ENCODE data around the gene SLC37A3. TPM values are rescaled to one million over a fixed set of nuclear protein-coding genes. Genes with fewer than 3 reads are reported as not detected.
A peak's percentile ranks its signal among the peaks of the same experiment; 100 is the strongest.

The SLC37A3 gene
- total and polyA plus RNA-seq, 11 donors: 6.5 to 16.1 (median 9.5) TPM

DNA sequence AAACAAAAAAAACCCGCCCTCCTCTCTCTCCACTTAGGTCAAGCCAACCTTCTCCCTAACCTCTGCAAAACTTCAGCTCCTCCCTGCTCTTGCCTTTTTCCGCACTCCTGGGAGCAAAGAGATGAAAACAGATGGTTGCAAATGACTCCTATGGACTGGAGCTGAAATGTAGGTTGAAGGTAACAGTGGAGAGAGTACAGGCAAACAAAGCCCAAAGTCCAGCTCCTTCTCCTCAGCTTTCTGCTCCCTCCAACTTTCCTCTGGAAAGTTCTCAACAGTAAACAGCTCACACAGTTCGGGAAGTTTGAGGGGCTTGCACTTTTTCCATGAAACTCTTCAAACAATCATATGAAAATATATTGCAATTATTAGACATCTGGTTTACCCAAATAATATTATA, 90.3 kb downstream of the SLC37A3 start:
- intact Hi-C loops (cut with DNase I): loop anchor here in 1 of 10 donors (10.0 kb wide), 1 partner anchor 73 kb away; no protein-coding TSS in a partner anchor

DNA sequence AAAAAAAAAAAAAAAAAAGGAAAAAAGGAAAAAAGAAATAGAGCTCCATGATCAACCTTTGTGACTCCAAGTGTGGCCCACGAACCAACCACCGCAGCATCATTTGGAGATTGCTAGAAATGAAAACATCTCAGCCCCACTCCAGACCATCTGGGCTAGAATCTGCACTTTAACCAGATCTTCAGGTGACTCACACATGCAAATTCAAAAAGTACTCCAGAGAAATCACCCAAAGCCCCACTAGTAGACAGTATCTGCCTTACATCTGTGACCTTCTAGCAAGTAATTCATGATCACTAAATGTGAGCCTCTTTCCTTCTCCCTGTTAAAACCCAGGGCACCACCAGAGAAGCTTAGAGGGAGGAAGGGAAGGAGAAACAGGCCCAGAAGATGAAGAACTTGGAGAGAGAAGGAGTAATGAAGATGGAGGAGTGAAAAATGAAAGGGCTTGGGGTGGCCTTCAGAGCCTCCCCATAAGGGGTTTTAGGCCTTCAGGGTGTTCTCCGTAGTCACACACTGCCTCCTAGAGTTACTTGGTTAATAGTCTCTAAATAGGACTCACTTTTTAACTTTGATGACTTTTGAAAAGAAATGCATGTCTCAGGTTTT, 94.0 kb downstream of the SLC37A3 start:
- H3K9me3 ChIP-seq: no peaks in the 10 kb centered on the region
- TF ChIP-seq, protein P1, sequence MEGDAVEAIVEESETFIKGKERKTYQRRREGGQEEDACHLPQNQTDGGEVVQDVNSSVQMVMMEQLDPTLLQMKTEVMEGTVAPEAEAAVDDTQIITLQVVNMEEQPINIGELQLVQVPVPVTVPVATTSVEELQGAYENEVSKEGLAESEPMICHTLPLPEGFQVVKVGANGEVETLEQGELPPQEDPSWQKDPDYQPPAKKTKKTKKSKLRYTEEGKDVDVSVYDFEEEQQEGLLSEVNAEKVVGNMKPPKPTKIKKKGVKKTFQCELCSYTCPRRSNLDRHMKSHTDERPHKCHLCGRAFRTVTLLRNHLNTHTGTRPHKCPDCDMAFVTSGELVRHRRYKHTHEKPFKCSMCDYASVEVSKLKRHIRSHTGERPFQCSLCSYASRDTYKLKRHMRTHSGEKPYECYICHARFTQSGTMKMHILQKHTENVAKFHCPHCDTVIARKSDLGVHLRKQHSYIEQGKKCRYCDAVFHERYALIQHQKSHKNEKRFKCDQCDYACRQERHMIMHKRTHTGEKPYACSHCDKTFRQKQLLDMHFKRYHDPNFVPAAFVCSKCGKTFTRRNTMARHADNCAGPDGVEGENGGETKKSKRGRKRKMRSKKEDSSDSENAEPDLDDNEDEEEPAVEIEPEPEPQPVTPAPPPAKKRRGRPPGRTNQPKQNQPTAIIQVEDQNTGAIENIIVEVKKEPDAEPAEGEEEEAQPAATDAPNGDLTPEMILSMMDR (IDR thresholded peaks at IDR 0.05): peak; percentile 33 to 59 (median 50)
- TF ChIP-seq POLR2A (IDR thresholded peaks at IDR 0.05): no peak
- H3K36me3 ChIP-seq: no peaks in the 10 kb centered on the region
- no peak overlapping the region for H3K4me3 ChIP-seq
- ATAC-seq (peak in 3 of 4 donors; percentile 56 to 83 (median 70)), DNase-seq (no peak)
- peaks cover 0 to 13% (median 0%) of the 10 kb centered on the region in 12 donors for H3K4me1 ChIP-seq
- intact Hi-C loops (cut with DNase I): loop anchor here in 3 of 10 donors (1.0 to 10.0 kb wide), 3 partner anchors 69 to 129 kb away; no protein-coding TSS in a partner anchor
- 85 to 88% (median 86%) methylated on average over 3 of the region's 3 CpGs for WGBS, 4 donors
- H3K27ac ChIP-seq: no peak overlapping the region
- H3K27me3 ChIP-seq: no peaks in the 10 kb centered on the region

More for the DNA sequence above, 90.3 kb downstream of the SLC37A3 start:
- DNase-seq (no peak), ATAC-seq (no peak)
- WGBS, 4 donors: 94 to 97% (median 95%) methylated on average over 3 of the region's 3 CpGs
- Histone ChIP-seq H3K4me1 (peaks cover 0 to 23% (median 0%) of the 10 kb centered on the region in 12 donors), H3K36me3 (no peaks in the 10 kb centered on the region), H3K27ac (no peak overlapping the region), H3K9me3 (peaks cover 0 to 19% (median 6%) of the 10 kb centered on the region in 12 donors), H3K27me3 (no peaks in the 10 kb centered on the region), H3K4me3 (no peak overlapping the region)
- TF ChIP-seq, protein P1 (IDR thresholded peaks at IDR 0.05): no peak
- no peak for TF ChIP-seq POLR2A (IDR thresholded peaks at IDR 0.05)

DNA sequence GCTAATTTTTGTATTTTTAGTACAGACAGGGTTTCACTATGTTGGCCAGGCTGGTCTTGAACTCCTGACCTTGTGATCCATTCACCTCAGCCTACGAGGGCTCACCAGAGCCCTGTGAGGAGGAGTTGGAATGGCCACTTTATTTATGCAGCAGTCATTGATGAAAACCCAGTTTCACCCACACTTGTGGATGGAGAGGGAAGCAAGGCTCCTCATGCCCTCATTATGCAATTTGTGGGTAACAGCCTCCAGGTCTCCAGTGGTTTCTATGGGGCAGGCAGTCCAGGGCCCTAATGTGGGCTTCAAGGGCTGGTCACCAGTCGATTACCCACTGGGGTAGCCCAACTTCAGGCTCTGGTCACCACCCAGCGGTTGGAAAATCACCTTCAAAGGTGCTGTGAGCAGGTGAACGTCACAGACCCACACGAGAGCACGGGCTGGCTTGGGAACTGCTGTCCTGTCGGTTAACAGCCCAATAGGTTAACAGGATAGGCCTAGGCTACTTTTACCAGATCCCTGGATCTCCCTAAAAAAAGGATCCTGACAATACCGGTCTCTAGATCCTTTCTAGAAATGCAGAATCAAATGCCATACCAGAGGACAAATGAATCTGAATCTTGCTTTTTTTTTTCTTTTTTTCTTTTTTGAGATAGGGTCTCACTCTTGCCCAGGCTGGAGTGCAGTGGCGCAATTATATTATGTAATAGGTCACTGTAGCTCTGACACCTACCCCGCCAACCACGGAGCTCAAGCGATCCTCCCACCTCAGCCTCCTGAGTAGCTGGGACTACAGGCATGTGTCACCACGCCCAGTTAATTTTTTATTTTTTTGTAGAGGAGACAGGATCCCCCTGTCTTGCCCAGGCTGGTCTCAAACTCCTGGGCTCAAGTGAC, 97.8 kb downstream of the SLC37A3 start:
- no peak for ATAC-seq
- intact Hi-C loops (cut with DNase I): loop anchor here in 2 of 10 donors (5.0 to 10.0 kb wide), 2 partner anchors 66 to 68 kb away; no protein-coding TSS in a partner anchor
- WGBS, 4 donors: 83 to 89% (median 85%) methylated on average over 13 of the region's 13 CpGs

More for the DNA sequence above, 97.8 kb downstream of the SLC37A3 start:
- TF ChIP-seq, protein P1 (IDR thresholded peaks at IDR 0.05): no peak
- no peak for TF ChIP-seq POLR2A (IDR thresholded peaks at IDR 0.05)
- H3K9me3 ChIP-seq: no peaks in the 10 kb centered on the region
- no peak for DNase-seq
- no peaks in the 10 kb centered on the region for H3K27me3 ChIP-seq
- no peak overlapping the region for H3K27ac ChIP-seq
- no peaks in the 10 kb centered on the region for H3K36me3 ChIP-seq
- H3K4me3 ChIP-seq: no peak overlapping the region
- peaks cover 0 to 10% (median 0%) of the 10 kb centered on the region in 12 donors for H3K4me1 ChIP-seq

All from heart left ventricle (tissue), 16 donors.